Epithelial cell of proximal tubule (primary cell): ENCODE measurements around the gene DNM2. TPM values are rescaled to one million over a fixed set of nuclear protein-coding genes. Genes with fewer than 3 reads are reported as not detected.
A peak's percentile ranks its signal among the peaks of the same experiment; 100 is the strongest.

Experiments used
- DNase-seq: peaks from one replicate; pipeline ENCODE4 v3.0.0-alpha.2; 2011; ENCODE audit warnings: low read depth
- H3K4me3 ChIP-seq: 2 replicates; pipeline ENCODE4 v1.5.1; 2011; ENCODE audit warnings: low read depth, mild to moderate bottlenecking, low read length
- total RNA-seq: library from RNA; depleted of rRNA; stranded (reverse); fragments of >200 nt; gene quantifications from 2 replicates; pipeline ENCODE4 v1.2.3, GENCODE V29; 2015
- TF ChIP-seq, protein P1 (sequence below): conservative IDR thresholded peaks from 2 replicates; pipeline ENCODE4 v1.5.1; 2012; ENCODE audit warnings: low read depth, mild to moderate bottlenecking, low read length

DNM2 gene
- total RNA-seq, 1 donor from 2014 or later, result 94.5 TPM

GRCh38 chr19:10686193-10686592 lies 31.7 kb upstream of the DNM2 start:
- TF ChIP-seq, protein P1, sequence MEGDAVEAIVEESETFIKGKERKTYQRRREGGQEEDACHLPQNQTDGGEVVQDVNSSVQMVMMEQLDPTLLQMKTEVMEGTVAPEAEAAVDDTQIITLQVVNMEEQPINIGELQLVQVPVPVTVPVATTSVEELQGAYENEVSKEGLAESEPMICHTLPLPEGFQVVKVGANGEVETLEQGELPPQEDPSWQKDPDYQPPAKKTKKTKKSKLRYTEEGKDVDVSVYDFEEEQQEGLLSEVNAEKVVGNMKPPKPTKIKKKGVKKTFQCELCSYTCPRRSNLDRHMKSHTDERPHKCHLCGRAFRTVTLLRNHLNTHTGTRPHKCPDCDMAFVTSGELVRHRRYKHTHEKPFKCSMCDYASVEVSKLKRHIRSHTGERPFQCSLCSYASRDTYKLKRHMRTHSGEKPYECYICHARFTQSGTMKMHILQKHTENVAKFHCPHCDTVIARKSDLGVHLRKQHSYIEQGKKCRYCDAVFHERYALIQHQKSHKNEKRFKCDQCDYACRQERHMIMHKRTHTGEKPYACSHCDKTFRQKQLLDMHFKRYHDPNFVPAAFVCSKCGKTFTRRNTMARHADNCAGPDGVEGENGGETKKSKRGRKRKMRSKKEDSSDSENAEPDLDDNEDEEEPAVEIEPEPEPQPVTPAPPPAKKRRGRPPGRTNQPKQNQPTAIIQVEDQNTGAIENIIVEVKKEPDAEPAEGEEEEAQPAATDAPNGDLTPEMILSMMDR, result no peak
- no peak for DNase-seq
- H3K4me3 ChIP-seq, result no peak overlapping the region

DNA sequence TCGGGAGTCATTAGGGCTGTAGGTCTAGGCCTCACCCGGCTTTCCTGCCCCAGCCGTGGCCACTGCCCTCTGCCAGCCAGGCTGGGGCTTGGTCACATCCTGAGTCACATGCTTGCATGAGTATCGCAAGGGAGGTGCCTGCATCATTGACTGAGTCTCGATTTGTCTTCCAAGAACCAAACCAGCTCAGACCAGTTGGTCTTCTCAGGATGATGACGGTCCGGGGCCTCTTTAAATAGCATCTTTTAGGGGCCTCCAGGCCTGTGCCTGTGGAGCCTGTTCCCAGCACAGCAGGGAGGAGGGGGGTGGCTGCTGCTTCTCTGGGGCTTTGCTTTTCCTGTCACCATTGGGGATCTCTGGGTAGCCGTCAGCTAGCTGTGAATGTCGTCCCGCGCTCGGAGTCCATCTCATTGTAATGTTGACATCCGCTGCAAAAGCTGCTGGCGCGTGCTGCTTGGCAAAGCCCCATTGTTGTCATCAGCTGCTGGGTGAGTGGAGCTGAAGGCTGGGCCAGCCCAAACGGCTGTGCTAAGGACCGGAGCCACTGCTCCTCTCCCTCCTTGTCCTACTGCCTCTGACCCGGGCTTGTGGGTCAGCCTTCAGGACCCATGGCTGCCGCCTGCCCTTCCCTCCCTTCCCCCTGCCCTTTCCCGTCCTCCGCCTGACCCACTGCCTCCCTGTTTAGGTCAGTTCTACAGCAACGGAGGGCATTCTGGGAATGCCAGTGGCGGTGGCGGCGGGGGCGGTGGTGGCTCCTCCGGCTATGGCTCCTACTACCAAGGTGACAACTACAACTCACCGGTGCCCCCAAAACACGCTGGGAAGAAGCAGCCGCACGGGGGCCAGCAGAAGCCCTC lies 31.0 kb upstream of the DNM2 start:
- DNase-seq, result no peak
- TF ChIP-seq, protein P1, result no peak
- no peak overlapping the region for H3K4me3 ChIP-seq

DNA sequence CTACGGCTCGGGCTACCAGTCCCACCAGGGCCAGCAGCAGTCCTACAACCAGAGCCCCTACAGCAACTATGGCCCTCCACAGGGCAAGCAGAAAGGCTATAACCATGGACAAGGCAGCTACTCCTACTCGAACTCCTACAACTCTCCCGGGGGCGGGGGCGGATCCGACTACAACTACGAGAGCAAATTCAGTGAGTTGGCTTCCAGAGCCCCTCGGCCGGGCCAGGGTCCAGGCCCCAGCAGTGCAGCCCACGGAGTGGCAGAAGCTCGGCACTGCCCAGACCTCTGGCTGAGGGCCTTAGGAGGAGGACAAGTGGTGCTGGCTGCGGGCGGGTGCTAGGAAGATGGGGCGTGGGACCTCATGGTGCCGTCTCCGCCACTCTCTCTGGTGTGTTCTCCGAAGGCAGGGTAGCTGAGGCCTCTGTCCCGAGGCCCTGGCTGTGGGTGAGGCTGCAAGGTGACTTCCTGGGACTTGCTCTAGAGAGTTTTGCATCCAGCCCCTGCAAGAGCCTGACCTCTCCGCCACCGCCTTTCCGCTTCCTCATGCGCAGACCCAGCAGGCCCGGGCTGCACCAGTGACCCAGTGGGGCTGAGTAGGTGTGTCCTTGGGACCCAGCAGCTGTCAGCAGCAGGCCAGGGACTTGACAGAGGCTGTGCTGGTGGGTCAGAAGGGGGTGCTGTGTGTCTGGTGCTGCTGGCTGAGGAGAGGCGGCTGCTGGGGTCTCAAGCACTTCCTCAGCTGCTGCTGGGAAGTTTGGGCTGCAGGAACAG lies 30.2 kb upstream of the DNM2 start:
- no peak for DNase-seq
- no peak overlapping the region for H3K4me3 ChIP-seq
- TF ChIP-seq, protein P1, result no peak

GRCh38 chr19:10688545-10689280 lies 29.2 kb upstream of the DNM2 start:
- TF ChIP-seq, protein P1, result no peak
- H3K4me3 ChIP-seq, result no peak overlapping the region
- DNase-seq, result no peak

DNA sequence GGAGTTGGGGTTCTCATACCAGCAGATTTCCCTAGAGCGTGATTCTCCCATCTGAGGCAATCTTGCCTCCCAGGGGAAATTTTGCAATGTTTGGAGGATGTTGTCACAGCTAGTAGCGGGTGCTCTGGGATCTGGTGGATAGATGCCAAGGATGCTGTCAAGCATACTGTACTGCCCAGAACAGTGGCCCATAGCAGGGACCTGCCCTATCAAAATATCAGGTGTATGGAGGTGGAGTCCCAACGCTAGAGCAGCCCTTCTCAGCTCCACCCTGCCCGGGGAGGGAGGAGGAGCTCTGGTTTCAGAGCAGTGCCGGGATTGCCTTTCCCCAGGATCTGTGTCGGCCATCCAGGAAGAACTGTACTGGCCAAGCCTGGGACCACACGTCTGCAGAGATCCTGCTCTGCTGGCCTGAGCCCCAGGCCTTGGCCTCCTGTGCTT lies 27.5 kb upstream of the DNM2 start:
- peak; percentile 26 for DNase-seq
- no peak overlapping the region for H3K4me3 ChIP-seq
- TF ChIP-seq, protein P1, result no peak

DNA sequence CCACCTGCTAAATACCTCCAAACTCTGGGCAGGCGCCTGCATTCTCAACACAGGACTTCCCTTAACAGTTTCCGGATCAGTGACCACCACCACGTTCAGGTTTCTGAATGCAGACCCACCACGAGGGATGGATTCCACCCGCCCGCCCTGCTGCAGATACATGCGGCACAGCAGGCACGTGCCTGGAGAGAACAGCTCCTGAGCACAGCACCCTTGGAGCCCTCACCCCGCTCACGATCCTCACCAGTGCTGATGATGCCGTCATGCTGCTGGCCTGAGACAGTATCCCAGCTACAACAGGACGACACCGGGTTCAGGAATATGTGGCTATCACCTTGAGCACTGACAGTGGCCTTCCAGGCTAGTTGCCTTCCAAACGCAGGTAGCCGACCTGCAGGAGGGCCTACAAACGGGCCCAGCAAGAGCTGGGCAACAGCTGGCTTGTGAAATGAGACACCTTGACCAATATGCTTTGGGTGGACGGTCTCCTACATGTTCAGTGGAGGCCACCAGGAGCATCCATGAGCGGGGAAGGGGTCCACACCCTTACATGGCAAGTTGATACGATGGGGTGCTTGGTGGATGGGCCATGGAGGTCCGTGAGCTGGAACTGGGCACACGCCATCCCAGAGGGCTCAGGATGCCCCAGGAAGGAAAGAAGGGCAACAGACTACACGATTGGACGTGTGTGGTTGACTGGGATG lies 26.5 kb upstream of the DNM2 start:
- DNase-seq, result no peak
- no peak overlapping the region for H3K4me3 ChIP-seq
- TF ChIP-seq, protein P1, result no peak
